ENCODE data around the gene PRKAA1. TPM values are rescaled to one million over a fixed set of nuclear protein-coding genes. Genes with fewer than 3 reads are reported as not detected.

The PRKAA1 gene
- total RNA-seq, 1 experiment from 2014 or later: 84.5 TPM

DNA sequence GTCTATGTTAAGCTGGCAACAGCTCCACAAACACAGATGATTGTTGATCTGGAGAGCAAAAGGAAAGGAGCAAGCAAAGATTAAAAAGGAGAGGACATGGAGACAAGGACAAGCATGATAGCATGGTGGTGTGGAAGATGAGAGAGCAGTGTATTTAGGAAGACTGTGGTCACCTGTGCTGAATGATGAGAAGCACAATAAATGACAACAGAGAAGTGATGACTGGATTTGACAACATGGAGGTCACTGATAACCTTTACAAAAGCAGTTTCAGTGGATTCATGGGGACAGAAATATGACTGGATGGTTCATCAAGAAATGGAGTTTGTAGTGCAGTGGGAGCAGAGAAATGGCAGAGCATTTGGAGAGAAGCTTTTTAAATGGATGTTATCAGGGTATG lies 62.6 kb downstream of the PRKAA1 start:
- CTCF ChIA-PET: interaction anchor here (0.6 kb wide), 2 partner anchors 11 to 46 kb away, joined by 3 to 4 read pairs; no protein-coding TSS in a partner anchor
- no TSS peak for BruUV-seq (replicated peaks)
- no peak overlapping the region for H2AFZ ChIP-seq (ENCODE audit: low read length)
- POLR2A ChIA-PET (ENCODE audit: unreplicated experiment): no interaction called here
- ATAC-seq (no peak), DNase-seq (no peak)
- H3F3A ChIP-seq (ENCODE audit: low read length, unreplicated experiment): no peaks in the 10 kb centered on the region
- H3K79me2 ChIP-seq (ENCODE audit: low read length): 0 out of 2 replicates have a peak, but pooled peaks cover 5% of the 10 kb centered on the region
- H4K20me1 ChIP-seq (ENCODE audit: low read length): no peaks in the 10 kb centered on the region
- TF ChIP-seq EZH2phosphoT487 (IDR thresholded peaks at IDR 0.05; ENCODE audit: borderline replicate concordance, low read length): no peak
- TF ChIP-seq, protein P1, sequence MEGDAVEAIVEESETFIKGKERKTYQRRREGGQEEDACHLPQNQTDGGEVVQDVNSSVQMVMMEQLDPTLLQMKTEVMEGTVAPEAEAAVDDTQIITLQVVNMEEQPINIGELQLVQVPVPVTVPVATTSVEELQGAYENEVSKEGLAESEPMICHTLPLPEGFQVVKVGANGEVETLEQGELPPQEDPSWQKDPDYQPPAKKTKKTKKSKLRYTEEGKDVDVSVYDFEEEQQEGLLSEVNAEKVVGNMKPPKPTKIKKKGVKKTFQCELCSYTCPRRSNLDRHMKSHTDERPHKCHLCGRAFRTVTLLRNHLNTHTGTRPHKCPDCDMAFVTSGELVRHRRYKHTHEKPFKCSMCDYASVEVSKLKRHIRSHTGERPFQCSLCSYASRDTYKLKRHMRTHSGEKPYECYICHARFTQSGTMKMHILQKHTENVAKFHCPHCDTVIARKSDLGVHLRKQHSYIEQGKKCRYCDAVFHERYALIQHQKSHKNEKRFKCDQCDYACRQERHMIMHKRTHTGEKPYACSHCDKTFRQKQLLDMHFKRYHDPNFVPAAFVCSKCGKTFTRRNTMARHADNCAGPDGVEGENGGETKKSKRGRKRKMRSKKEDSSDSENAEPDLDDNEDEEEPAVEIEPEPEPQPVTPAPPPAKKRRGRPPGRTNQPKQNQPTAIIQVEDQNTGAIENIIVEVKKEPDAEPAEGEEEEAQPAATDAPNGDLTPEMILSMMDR (conservative IDR thresholded peaks at IDR 0.05; ENCODE audit: low read depth, low read length): no peak
- TF ChIP-seq EZH2 (IDR thresholded peaks at IDR 0.05; ENCODE audit: low read length, unreplicated experiment): no peak
- H3K9me2 ChIP-seq (replicated peaks; ENCODE audit: low read length): no peaks in the 10 kb centered on the region
- H3K27ac ChIP-seq (ENCODE audit: low read length): 0 out of 2 replicates have a peak overlapping the region, but pooled peaks have one; percentile 7
- no peak overlapping the region for H3K4me3 ChIP-seq (ENCODE audit: low read length)
- peak overlapping the region; percentile 19; the same call in 1 of the 2 replicates for H3K4me2 ChIP-seq (ENCODE audit: low read length)
- H3K9me3 ChIP-seq (ENCODE audit: low read length): no peaks in the 10 kb centered on the region
- intact Hi-C loops (cut with micrococcal nuclease): loop anchor here (1.0 to 5.0 kb wide), 11 partner anchors 46 to 1153 kb away; no protein-coding TSS in a partner anchor
- H3K27me3 ChIP-seq (ENCODE audit: low read length): no peaks in the 10 kb centered on the region
- H3K4me1 ChIP-seq (ENCODE audit: insufficient read depth, low read length): peaks cover 16% of the 10 kb centered on the region
- no peak overlapping the region for H3K9ac ChIP-seq (ENCODE audit: low read length)
- H3K36me3 ChIP-seq (ENCODE audit: low read depth, low read length): peaks cover 6% of the 10 kb centered on the region; the same call in 1 of the 2 replicates

DNA sequence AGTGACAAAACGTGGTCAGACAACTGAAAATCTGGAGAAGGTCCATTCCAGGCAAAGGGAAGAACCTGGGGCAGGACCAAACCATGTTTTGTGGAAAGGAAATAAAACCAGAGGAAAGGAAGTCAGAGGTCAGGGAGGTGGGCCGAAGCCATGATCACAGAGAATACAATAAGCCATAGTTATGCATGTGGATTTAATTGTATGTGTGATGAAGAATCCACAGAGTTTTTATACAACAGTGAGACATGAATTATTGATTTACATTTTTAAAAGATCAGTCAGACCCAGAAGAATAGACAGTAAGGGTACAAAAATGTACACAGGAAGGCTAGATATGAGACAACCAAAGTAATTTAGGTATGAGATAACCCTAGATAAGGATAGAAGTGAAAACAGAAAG lies 63.2 kb downstream of the PRKAA1 start:
- POLR2A ChIA-PET (ENCODE audit: unreplicated experiment): no interaction called here
- intact Hi-C loops (cut with micrococcal nuclease): loop anchor here (1.0 to 5.0 kb wide), 5 partner anchors 228 to 1153 kb away; no protein-coding TSS in a partner anchor
- TF ChIP-seq, protein P1 (conservative IDR thresholded peaks at IDR 0.05; ENCODE audit: low read depth, low read length): no peak
- TF ChIP-seq EZH2 (IDR thresholded peaks at IDR 0.05; ENCODE audit: low read length, unreplicated experiment) (no peak), EZH2phosphoT487 (IDR thresholded peaks at IDR 0.05; ENCODE audit: borderline replicate concordance, low read length) (no peak)

DNA sequence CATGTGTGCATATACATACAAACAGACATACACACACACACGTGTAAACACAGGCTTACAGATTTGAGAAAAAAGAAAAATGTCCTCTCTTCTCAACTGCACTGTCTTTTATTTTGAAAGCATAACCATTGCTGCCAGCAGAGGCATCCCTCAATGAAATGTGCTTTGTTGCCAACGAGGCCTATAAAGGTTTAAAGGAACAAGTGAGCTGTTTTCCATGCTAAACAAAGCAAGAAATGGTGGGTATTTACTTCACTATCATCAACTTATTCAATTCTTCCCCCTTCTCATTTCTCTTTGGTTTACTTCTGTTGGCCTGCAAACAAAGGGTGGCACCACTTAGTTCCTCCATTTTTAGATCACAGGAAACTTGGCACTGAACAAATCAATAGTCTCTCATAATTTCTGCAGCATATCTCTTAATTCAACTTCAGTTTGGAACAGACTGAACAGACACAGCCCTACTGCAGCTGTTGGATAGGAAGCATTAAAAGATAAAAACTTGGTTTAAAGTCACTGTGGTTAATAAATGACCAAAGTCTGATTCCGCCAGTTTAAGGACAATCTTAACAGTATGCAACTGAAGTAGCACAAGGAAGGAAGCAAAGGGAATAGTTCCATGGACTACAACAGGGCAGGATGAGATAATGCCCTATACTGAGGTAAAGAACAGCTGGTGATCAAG lies 64.2 kb downstream of the PRKAA1 start:
- ChIA-PET POLR2A (ENCODE audit: unreplicated experiment) (no interaction called here), CTCF (interaction anchor here (0.6 kb wide), 2 partner anchors 45 to 178 kb away, joined by 3 to 5 read pairs; no protein-coding TSS in a partner anchor)
- H3K4me2 ChIP-seq (ENCODE audit: low read length): no peak overlapping the region
- no peaks in the 10 kb centered on the region for H3K27me3 ChIP-seq (ENCODE audit: low read length)
- ATAC-seq (no peak), DNase-seq (no peak)
- H3K4me1 ChIP-seq (ENCODE audit: insufficient read depth, low read length): peaks cover 16% of the 10 kb centered on the region
- H3K9ac ChIP-seq (ENCODE audit: low read length): no peak overlapping the region
- H3K36me3 ChIP-seq (ENCODE audit: low read depth, low read length): no peaks in the 10 kb centered on the region
- 0 out of 2 replicates have a peak, but pooled peaks cover 5% of the 10 kb centered on the region for H3K79me2 ChIP-seq (ENCODE audit: low read length)
- no peaks in the 10 kb centered on the region for H3K9me3 ChIP-seq (ENCODE audit: low read length)
- no peaks in the 10 kb centered on the region for H3F3A ChIP-seq (ENCODE audit: low read length, unreplicated experiment)
- H3K4me3 ChIP-seq (ENCODE audit: low read length): no peak overlapping the region
- H2AFZ ChIP-seq (ENCODE audit: low read length): no peak overlapping the region
- H3K9me2 ChIP-seq (replicated peaks; ENCODE audit: low read length): no peaks in the 10 kb centered on the region
- intact Hi-C loops (cut with micrococcal nuclease): no loop called here
- no peaks in the 10 kb centered on the region for H4K20me1 ChIP-seq (ENCODE audit: low read length)
- H3K27ac ChIP-seq (ENCODE audit: low read length): no peak overlapping the region
- no TSS peak for BruUV-seq (replicated peaks)
- TF ChIP-seq EZH2 (IDR thresholded peaks at IDR 0.05; ENCODE audit: low read length, unreplicated experiment) (no peak), EZH2phosphoT487 (IDR thresholded peaks at IDR 0.05; ENCODE audit: borderline replicate concordance, low read length) (no peak)
- TF ChIP-seq, protein P1 (conservative IDR thresholded peaks at IDR 0.05; ENCODE audit: low read depth, low read length): no peak

More for the DNA sequence above, 63.2 kb downstream of the PRKAA1 start:
- no peak overlapping the region for H3K9ac ChIP-seq (ENCODE audit: low read length)
- no peak overlapping the region for H2AFZ ChIP-seq (ENCODE audit: low read length)
- H3K4me3 ChIP-seq (ENCODE audit: low read length): no peak overlapping the region
- peak overlapping the region; percentile 19 for H3K4me2 ChIP-seq (ENCODE audit: low read length)
- CTCF ChIA-PET: no interaction called here
- peaks cover 16% of the 10 kb centered on the region for H3K4me1 ChIP-seq (ENCODE audit: insufficient read depth, low read length)
- BruUV-seq (replicated peaks): no TSS peak
- 0 out of 2 replicates have a peak, but pooled peaks cover 5% of the 10 kb centered on the region for H3K79me2 ChIP-seq (ENCODE audit: low read length)
- H3K9me2 ChIP-seq (replicated peaks; ENCODE audit: low read length): no peaks in the 10 kb centered on the region
- H3K9me3 ChIP-seq (ENCODE audit: low read length): no peaks in the 10 kb centered on the region
- H3K27me3 ChIP-seq (ENCODE audit: low read length): no peaks in the 10 kb centered on the region
- no peaks in the 10 kb centered on the region for H4K20me1 ChIP-seq (ENCODE audit: low read length)
- peak overlapping the region; percentile 7 for H3K27ac ChIP-seq (ENCODE audit: low read length)
- peak; percentile 75 for ATAC-seq
- no peaks in the 10 kb centered on the region for H3K36me3 ChIP-seq (ENCODE audit: low read depth, low read length)
- H3F3A ChIP-seq (ENCODE audit: low read length, unreplicated experiment): no peaks in the 10 kb centered on the region
- DNase-seq: peak; percentile 67

All from PC-3 (cell line).